ENCODE measurements around the gene SASH1.

GRCh38 chr6:148497717-148498116 is 155.1 kb downstream of the SASH1 start:
- TF ChIP-seq CTCF (IDR thresholded peaks at IDR 0.05; ENCODE audit: insufficient read depth, low read length, poor library complexity, severe bottlenecking) = no peak
- no peak for TF ChIP-seq EZH2phosphoT487 (conservative IDR thresholded peaks at IDR 0.05; ENCODE audit: low read length)

All from SU-DHL-6 (cell line).